Measurements from ENCODE around the gene TTC23. TPM values are rescaled to one million over a fixed set of nuclear protein-coding genes. Genes with fewer than 3 reads are reported as not detected.

The TTC23 gene
- total and polyA plus RNA-seq, 9 of the 15 experiments (the other 6 are each of a cell fraction or from before 2014, with no cell fraction given): 0.41 to 4.5 (median 2.5) TPM

- ATAC-seq (no peak), FAIRE-seq (no peak)
- intact Hi-C loops (cut with micrococcal nuclease): no loop called here
- TF ChIP-seq ARID2 (IDR thresholded peaks at IDR 0.05) (no peak), ZNF407 (IDR thresholded peaks at IDR 0.05; ENCODE audit: low read depth) (no peak), SLC30A9 (CRISPR knock-in tag; IDR thresholded peaks at IDR 0.05) (no peak), YY1 (IDR thresholded peaks at IDR 0.05; ENCODE audit: borderline replicate concordance in 1 of 3, control insufficient read depth in 1 of 3, extremely low read depth in 1 of 3, insufficient read depth in 3 of 3, insufficient read length in 1 of 3, insufficient replicate concordance in 2 of 3, low read depth in 1 of 3, low read length in 2 of 3) (no peak), LARP7 (IDR thresholded peaks at IDR 0.05) (no peak), ZNF764 (CRISPR knock-in tag; IDR thresholded peaks at IDR 0.05; ENCODE audit: low read depth) (no peak), ELF4 (CRISPR knock-in tag; IDR thresholded peaks at IDR 0.05) (no peak), PPARD (CRISPR knock-in tag; IDR thresholded peaks at IDR 0.05) (no peak), KDM4B (IDR thresholded peaks at IDR 0.05; ENCODE audit: borderline replicate concordance in 2 of 2, low read depth in 1 of 2) (no peak), ZNF282 (CRISPR knock-in tag; IDR thresholded peaks at IDR 0.05) (no peak), BRD9 (IDR thresholded peaks at IDR 0.05; ENCODE audit: low read depth, partially characterized antibody) (no peak), ZNF780A (CRISPR knock-in tag; IDR thresholded peaks at IDR 0.05) (no peak), THRB (CRISPR knock-in tag; conservative IDR thresholded peaks at IDR 0.05) (no peak), ZNF77 (CRISPR knock-in tag; IDR thresholded peaks at IDR 0.05) (no peak), PRPF4 (IDR thresholded peaks at IDR 0.05; ENCODE audit: insufficient read depth, low read depth, low read length, poor library complexity, severe bottlenecking) (no peak)
These were observed 22.6 kb downstream of the TTC23 start for GRCh38 chr15:99226802-99227201.

More at GRCh38 chr15:99226802-99227201, 22.6 kb downstream of the TTC23 start:
- CTCF ChIA-PET (ENCODE audit: low intra/inter-chr PET ratio): no interaction called here
- Histone ChIP-seq H3K27ac (ENCODE audit: extremely low read depth, low read depth, low read length) (no peak overlapping the region), H3K4me1 (replicated peaks in 1 of 2; ENCODE audit: control insufficient read depth in 2 of 2, insufficient read depth in 2 of 2, low read length in 2 of 2) (no peaks in the 10 kb centered on the region), H3K9ac (ENCODE audit: insufficient read depth in 1 of 2, low read depth in 2 of 2, low read length in 2 of 2) (no peak overlapping the region), H3K9me1 (ENCODE audit: control insufficient read depth, insufficient read depth, low read length) (no peaks in the 10 kb centered on the region), H3K27me3 (ENCODE audit: control insufficient read depth in 2 of 2, insufficient read depth in 2 of 2, low read length in 2 of 2) (no peaks in the 10 kb centered on the region), H3K9me3 (replicated peaks; ENCODE audit: control insufficient read depth, insufficient read depth, low read depth, low read length) (no peaks in the 10 kb centered on the region), H2AFZ (ENCODE audit: low read depth, low read length) (no peak overlapping the region), H3K36me3 (ENCODE audit: control insufficient read depth, insufficient read depth, low read length) (no peaks in the 10 kb centered on the region), H3K4me3 (no peak overlapping the region), H3K4me2 (ENCODE audit: insufficient read depth, low read length) (no peak overlapping the region), H3K79me2 (ENCODE audit: control insufficient read depth, insufficient read depth, low read length) (no peaks in the 10 kb centered on the region), H4K20me1 (replicated peaks; ENCODE audit: control insufficient read depth, insufficient read depth, low read length) (no peaks in the 10 kb centered on the region)
- WGBS (ENCODE audit: insufficient coverage, low coverage, missing lambda C conversion rate): 10% methylated on average over 3 of the region's 3 CpGs
- DNase-seq (ENCODE audit: extremely low read depth in 1 of 4, low spot score in 3 of 4): no peak
- POLR2A ChIA-PET: no interaction called here
- in situ Hi-C loops (cut with MboI): no loop called here
- BruUV-seq (replicated peaks): no TSS peak

Measured in K562 (cell line).